C4-2B (cell line): ENCODE data around the gene TWIST1.

ENCODE experiments used
- CTCF ChIP-seq: fragments of 450-650 bp; conservative IDR thresholded peaks from 2 replicates; pipeline ENCODE4 v1.5.1; 2017; ENCODE audit warnings: mild to moderate bottlenecking
- ZFX ChIP-seq: fragments of 450-650 bp; IDR thresholded peaks from 2 replicates; pipeline ENCODE4 v1.6.1; 2017

GRCh38 chr7:19119372-19119771 is 1.9 kb upstream of the TWIST1 start:
- TF ChIP-seq CTCF (no peak), ZFX (no peak)
